HG03139 (cell line): ENCODE data around the gene MAD2L1.
A peak's percentile ranks its signal among the peaks of the same experiment; 100 is the strongest.
"Not testable (repeated sequence)": the region's sequence is repeated elsewhere in the genome, so short reads cannot be mapped to it uniquely, and the experiment has no call there.

Experiments used
- ATAC-seq: cut with Tn5 transposase; IDR thresholded peaks from one replicate; pipeline ENCODE4 v1.9.1; 2021; ENCODE audit not compliant: unreplicated experiment

The MAD2L1 gene

GRCh38 chr4:120066517-120067340 lies at the start of gene MAD2L1:
Gene MAD2L1, minus strand, starts transcription at chr4:120066848. Its CDS starts 114 bp downstream, at chr4:120066734.
- peak; percentile 85 for ATAC-seq

GRCh38 chr4:120111745-120112144 lies 45.1 kb upstream of the MAD2L1 start:
- no peak for ATAC-seq

GRCh38 chr4:120109406-120109805 lies 42.8 kb upstream of the MAD2L1 start:
- no peak for ATAC-seq

- peak; percentile 91 for ATAC-seq
Measured at GRCh38 chr4:120105472-120105871, 38.8 kb upstream of the MAD2L1 start.

- ATAC-seq = no peak
Measured at GRCh38 chr4:120096508-120097297, 30.1 kb upstream of the MAD2L1 start.

- no peak for ATAC-seq
Measured at GRCh38 chr4:120088507-120088906, 21.9 kb upstream of the MAD2L1 start.

- not testable (repeated sequence) for ATAC-seq
Measured at GRCh38 chr4:120088066-120088465, 21.4 kb upstream of the MAD2L1 start.

- no peak for ATAC-seq
Measured at GRCh38 chr4:120085705-120086104, 19.1 kb upstream of the MAD2L1 start.

- ATAC-seq = no peak
Measured at GRCh38 chr4:120084327-120084726, 17.7 kb upstream of the MAD2L1 start.

GRCh38 chr4:120083152-120083551 lies 16.5 kb upstream of the MAD2L1 start:
- no peak for ATAC-seq

- ATAC-seq = no peak
Measured at GRCh38 chr4:120082251-120082650, 15.6 kb upstream of the MAD2L1 start.

GRCh38 chr4:120081726-120082125 lies 15.1 kb upstream of the MAD2L1 start:
- ATAC-seq = no peak

GRCh38 chr4:120080533-120080932 lies 13.9 kb upstream of the MAD2L1 start:
- ATAC-seq = no peak

GRCh38 chr4:120079839-120080520 lies 13.3 kb upstream of the MAD2L1 start:
- no peak for ATAC-seq

- no peak for ATAC-seq
Measured at GRCh38 chr4:120078216-120078615, 11.6 kb upstream of the MAD2L1 start.

- no peak for ATAC-seq
Measured at GRCh38 chr4:120071192-120071795, 4.6 kb upstream of the MAD2L1 start.

GRCh38 chr4:120070196-120070595 lies 3.5 kb upstream of the MAD2L1 start:
- ATAC-seq = no peak

GRCh38 chr4:120065974-120066516 lies 603 bp downstream of the MAD2L1 start:
- ATAC-seq = peak; percentile 57

- no peak for ATAC-seq
Measured at GRCh38 chr4:120064887-120065286, 1.8 kb downstream of the MAD2L1 start.

- ATAC-seq = not testable (repeated sequence)
Measured at GRCh38 chr4:120063711-120064110, 2.9 kb downstream of the MAD2L1 start.
